ENCODE results near the gene LRFN4.

The LRFN4 gene

DNA sequence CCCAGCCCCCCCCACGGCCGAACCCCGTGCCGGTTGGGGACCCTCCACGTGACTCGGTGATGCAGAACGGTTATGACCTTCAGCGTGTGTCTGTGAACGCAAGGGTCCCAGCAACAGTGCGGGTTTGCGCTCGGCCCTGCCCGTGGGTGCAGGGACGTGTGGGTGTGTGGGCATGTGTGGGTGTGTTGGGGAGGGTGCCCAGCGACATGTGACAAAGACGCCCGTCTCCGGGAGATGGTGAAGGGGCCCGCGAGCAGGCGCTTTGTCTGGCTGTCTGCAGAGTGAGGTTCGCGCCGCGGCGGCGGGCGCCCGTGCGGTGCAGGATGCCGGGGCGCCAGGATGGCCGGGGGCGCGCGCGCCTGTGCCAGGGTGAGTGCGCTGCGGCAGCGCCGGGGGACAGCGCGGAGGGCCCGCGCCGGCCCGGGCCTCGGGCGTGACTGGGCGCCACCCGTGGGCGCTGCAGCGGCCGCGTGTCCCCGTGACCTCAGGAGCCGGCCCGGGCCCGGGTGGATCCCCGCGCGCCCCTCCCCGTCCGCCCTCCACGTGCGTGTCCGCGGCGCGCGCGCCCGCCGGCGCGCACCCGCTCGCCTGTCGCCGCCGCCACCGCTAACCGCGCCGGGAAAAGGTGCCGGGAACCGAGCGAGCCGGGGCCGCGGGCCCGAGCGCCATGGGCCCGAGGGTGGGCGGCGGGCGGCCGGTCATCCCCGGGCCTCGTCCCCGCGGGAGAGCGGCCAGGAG is at the start of gene LRFN4:
TSS of gene LRFN4 (plus strand) at position 569 of the 738 bp plus-strand sequence. CDS start 681 bp downstream, outside the sequence.
- peak within 1 kb of the TSS; percentile 68 to 71 for H3K4me3 ChIP-seq (replicated peaks in 1 of 2; ENCODE audit: low read depth in 2 of 2, low read length in 2 of 2)
- DNase-seq (ENCODE audit: low read depth in 2 of 2), result no peak
- TF ChIP-seq, protein P1, sequence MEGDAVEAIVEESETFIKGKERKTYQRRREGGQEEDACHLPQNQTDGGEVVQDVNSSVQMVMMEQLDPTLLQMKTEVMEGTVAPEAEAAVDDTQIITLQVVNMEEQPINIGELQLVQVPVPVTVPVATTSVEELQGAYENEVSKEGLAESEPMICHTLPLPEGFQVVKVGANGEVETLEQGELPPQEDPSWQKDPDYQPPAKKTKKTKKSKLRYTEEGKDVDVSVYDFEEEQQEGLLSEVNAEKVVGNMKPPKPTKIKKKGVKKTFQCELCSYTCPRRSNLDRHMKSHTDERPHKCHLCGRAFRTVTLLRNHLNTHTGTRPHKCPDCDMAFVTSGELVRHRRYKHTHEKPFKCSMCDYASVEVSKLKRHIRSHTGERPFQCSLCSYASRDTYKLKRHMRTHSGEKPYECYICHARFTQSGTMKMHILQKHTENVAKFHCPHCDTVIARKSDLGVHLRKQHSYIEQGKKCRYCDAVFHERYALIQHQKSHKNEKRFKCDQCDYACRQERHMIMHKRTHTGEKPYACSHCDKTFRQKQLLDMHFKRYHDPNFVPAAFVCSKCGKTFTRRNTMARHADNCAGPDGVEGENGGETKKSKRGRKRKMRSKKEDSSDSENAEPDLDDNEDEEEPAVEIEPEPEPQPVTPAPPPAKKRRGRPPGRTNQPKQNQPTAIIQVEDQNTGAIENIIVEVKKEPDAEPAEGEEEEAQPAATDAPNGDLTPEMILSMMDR (IDR thresholded peaks at IDR 0.05; ENCODE audit: low read depth, low read length), result no peak

- no peak for DNase-seq (ENCODE audit: low read depth in 2 of 2)
- no peak overlapping the region for H3K4me3 ChIP-seq (replicated peaks in 1 of 2; ENCODE audit: low read depth in 2 of 2, low read length in 2 of 2)
- TF ChIP-seq, protein P1 (IDR thresholded peaks at IDR 0.05; ENCODE audit: low read depth, low read length), result no peak
These were observed 47.3 kb upstream of the LRFN4 start for GRCh38 chr11:66809592-66809991.

GRCh38 chr11:66810576-66811185 is 46.2 kb upstream of the LRFN4 start:
- no peak overlapping the region for H3K4me3 ChIP-seq (replicated peaks in 1 of 2; ENCODE audit: low read depth in 2 of 2, low read length in 2 of 2)
- TF ChIP-seq, protein P1 (IDR thresholded peaks at IDR 0.05; ENCODE audit: low read depth, low read length), result no peak
- DNase-seq (ENCODE audit: low read depth in 2 of 2), result no peak

DNA sequence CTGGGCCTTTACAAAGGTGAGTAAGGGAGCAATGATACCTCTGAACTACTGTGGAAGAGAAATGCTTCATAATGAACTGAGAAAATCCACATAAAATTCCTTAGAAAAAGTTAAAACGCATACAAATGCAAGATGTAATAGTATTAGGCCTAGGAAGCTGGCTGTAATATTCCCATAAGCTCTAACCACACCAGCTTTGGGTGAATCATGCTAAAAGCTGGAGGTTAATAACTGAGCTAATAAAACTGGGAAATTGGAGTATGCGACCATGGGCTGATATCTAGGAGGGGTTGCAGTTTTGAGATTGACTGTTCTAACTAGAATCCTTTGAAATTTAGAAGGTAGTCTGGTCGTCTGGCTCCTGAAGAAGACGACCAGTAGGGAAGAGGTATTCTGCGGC is 42.2 kb upstream of the LRFN4 start:
- DNase-seq (ENCODE audit: low read depth in 2 of 2), result no peak
- TF ChIP-seq, protein P1 (IDR thresholded peaks at IDR 0.05; ENCODE audit: low read depth, low read length), result no peak
- H3K4me3 ChIP-seq (replicated peaks in 1 of 2; ENCODE audit: low read depth in 2 of 2, low read length in 2 of 2), result no peak overlapping the region

DNA sequence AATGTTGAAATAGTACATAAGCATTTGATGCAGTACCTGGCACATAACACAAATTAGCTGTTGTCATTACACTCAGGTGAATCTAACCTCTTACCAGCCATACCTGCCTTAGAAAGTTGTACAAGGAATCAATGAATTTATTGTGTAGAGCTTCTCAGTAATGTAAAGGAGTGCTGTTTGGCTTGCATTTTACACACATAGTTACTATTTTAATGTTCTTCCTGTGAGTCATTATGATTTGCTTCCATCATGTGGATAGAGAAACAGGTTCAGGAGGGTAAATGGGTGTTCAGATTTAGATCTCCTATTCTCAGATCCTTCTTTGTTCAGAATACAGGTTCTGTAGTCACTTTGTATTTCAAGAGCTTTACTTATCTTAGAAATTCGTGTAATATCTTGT is 41.2 kb upstream of the LRFN4 start:
- no peak overlapping the region for H3K4me3 ChIP-seq (replicated peaks in 1 of 2; ENCODE audit: low read depth in 2 of 2, low read length in 2 of 2)
- TF ChIP-seq, protein P1 (IDR thresholded peaks at IDR 0.05; ENCODE audit: low read depth, low read length), result no peak
- DNase-seq (ENCODE audit: low read depth in 2 of 2), result peak in 1 of 2 donors; percentile 22

DNA sequence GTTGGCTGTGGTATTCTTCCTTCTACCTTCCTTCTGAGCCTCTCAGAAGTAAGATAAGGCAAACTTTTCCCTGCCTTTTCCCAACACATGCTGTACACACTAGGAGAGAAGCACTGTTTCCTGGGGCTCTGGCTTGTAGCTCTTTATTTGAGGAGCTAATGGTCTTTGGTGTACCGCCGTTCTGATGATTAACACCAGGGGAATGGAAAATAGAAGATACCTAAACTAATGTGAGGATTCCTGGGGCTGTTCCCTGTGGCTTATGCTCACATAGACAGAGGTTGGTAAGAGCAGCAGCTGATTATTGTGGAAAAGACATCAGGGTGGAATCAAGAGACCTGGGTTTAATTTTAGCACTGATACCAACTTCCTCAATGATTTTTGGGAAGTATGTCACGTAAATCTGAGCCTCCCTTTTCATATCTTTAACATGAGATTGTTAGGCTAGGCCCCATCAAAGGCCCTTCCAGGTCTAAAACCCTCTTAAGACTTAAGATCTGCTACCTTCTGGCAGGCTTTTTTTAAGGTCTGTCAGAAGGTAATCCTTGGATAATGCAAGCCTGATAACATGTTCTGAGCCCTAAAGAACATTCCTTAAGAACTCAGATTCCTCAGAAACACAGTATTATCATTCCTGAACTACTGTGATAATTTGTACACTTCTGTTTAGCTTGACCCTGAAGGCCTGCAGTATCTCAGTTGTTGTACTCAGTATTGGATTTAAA is 38.5 kb upstream of the LRFN4 start:
- DNase-seq (ENCODE audit: low read depth in 2 of 2), result no peak
- TF ChIP-seq, protein P1 (IDR thresholded peaks at IDR 0.05; ENCODE audit: low read depth, low read length), result no peak
- no peak overlapping the region for H3K4me3 ChIP-seq (replicated peaks in 1 of 2; ENCODE audit: low read depth in 2 of 2, low read length in 2 of 2)

Data from cardiac fibroblast (primary cell).